GM18508 (cell line): ENCODE results near the gene GRIFIN.

ENCODE experiments used
- ATAC-seq: cut with Tn5 transposase; IDR thresholded peaks from one replicate; pipeline ENCODE4 v1.9.1; 2021; ENCODE audit warnings: moderate number of reproducible peaks; ENCODE audit not compliant: insufficient read depth, unreplicated experiment

Gene GRIFIN

GRCh38 chr7:2513702-2514101 lies 37.5 kb upstream of the GRIFIN start:
- no peak for ATAC-seq

- no peak for ATAC-seq
Observed at GRCh38 chr7:2512713-2513112, 36.5 kb upstream of the GRIFIN start.

- no peak for ATAC-seq
Observed at GRCh38 chr7:2512179-2512661, 36.0 kb upstream of the GRIFIN start.

GRCh38 chr7:2511769-2512168 lies 35.6 kb upstream of the GRIFIN start:
- no peak for ATAC-seq

- no peak for ATAC-seq
Observed at GRCh38 chr7:2510909-2511768, 34.9 kb upstream of the GRIFIN start.

- no peak for ATAC-seq
Observed at GRCh38 chr7:2510130-2510776, 34.1 kb upstream of the GRIFIN start.

- ATAC-seq, result no peak
Observed at GRCh38 chr7:2509298-2509906, 33.2 kb upstream of the GRIFIN start.

- ATAC-seq, result no peak
Observed at GRCh38 chr7:2508327-2509215, 32.4 kb upstream of the GRIFIN start.

GRCh38 chr7:2507917-2508306 lies 31.7 kb upstream of the GRIFIN start:
- ATAC-seq, result no peak

- ATAC-seq, result no peak
Observed at GRCh38 chr7:2507208-2507916, 31.2 kb upstream of the GRIFIN start.

- no peak for ATAC-seq
Observed at GRCh38 chr7:2505401-2505800, 29.2 kb upstream of the GRIFIN start.

- no peak for ATAC-seq
Observed at GRCh38 chr7:2504889-2505375, 28.7 kb upstream of the GRIFIN start.

GRCh38 chr7:2504128-2504888 lies 28.1 kb upstream of the GRIFIN start:
- ATAC-seq, result no peak

GRCh38 chr7:2503056-2503941 lies 27.1 kb upstream of the GRIFIN start:
- ATAC-seq, result no peak

GRCh38 chr7:2502647-2502966 lies 26.4 kb upstream of the GRIFIN start:
- ATAC-seq, result no peak

GRCh38 chr7:2501947-2502646 lies 25.9 kb upstream of the GRIFIN start:
- no peak for ATAC-seq

- no peak for ATAC-seq
Observed at GRCh38 chr7:2500701-2501100, 24.5 kb upstream of the GRIFIN start.
